Superior temporal gyrus (tissue), 1 donor: ENCODE results near the gene LGALS3.

Source experiments
- DNase-seq: peaks from one replicate; pipeline ENCODE4 v3.0.0-alpha.2; 2016; ENCODE audit errors: extremely low spot score

LGALS3 gene

GRCh38 chr14:55114720-55115119 lies 14.3 kb upstream of the LGALS3 start:
- no peak for DNase-seq

DNA sequence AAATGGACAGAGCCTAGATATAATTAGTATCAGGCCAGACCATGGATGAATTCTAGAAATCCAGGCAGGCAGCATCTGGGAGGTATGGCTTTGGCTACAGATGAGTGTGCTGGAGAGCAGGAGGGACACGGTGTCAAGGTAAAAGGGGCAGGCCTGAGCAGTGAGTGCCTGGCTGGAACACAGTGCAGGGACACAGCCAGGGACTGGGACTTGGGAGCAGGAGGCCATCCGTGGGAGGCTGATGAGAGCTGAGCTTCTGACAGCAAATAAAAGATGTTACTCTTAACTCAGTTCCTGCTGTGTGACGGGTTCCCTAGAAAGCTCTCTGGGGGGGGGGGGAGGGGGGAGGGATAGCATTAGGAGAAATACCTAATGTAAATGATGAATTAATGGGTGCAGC lies 13.6 kb upstream of the LGALS3 start:
- DNase-seq: no peak

DNA sequence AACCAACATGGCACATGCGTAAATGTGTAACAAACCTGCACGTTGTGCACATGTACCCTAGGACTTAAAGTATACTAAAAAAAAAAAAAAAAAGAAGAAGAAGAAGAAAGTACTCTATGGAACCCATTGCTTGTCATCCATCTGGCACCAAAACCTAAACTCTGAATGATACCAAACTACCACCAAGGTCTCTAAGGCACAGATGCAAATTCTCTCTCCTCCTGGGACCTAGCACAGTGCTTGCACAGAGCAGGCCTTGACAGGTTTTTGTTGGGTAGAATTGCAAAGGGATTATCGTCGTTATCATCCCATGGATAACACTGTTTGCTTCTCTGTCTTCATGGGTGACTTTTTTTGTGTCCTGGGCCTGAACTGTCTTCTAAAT lies 13.2 kb upstream of the LGALS3 start:
- DNase-seq: no peak

- no peak for DNase-seq
Measured at GRCh38 chr14:55116246-55117030, 12.6 kb upstream of the LGALS3 start.

GRCh38 chr14:55117803-55118441 lies 11.1 kb upstream of the LGALS3 start:
- no peak for DNase-seq

GRCh38 chr14:55118761-55119160 lies 10.3 kb upstream of the LGALS3 start:
- DNase-seq: no peak

GRCh38 chr14:55120571-55121495 lies 8.2 kb upstream of the LGALS3 start:
- DNase-seq: no peak

DNA sequence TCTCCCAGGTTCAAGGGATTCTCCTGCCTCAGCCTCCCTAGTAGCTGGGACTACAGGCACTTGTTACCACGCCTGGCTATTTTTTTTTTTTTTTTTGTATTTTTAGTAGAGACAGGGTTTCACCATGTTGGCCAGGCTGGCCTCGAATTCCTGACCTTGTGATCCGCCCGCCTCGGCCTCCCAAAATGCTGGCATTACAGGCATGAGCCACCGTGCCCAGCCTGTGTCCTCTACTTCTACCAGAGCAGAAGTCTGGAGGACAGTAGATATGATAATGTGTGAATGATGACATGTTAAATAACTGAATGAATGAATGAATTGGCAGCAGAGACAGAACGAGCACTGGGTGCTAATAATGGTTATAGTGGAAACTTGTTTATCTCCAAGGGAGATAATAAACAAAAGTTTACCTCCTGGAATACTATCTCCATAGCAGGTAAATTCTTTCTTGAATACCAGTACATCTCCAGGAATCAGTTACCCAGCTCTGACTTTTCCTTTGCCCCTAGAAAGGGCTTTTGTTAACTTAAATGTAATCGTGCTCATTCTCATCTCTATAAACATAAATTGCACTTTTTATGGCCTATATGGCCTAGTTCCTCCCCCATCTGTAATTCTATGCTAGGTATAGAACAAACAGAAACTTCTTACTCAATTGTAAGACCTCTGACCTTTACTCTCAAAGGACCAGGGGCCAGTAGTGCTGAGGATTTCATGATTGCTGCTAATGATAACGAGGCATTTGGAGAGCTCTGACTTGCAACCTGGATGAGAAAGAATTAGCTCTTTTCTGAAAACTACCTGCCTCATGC lies 7.2 kb upstream of the LGALS3 start:
- no peak for DNase-seq

DNA sequence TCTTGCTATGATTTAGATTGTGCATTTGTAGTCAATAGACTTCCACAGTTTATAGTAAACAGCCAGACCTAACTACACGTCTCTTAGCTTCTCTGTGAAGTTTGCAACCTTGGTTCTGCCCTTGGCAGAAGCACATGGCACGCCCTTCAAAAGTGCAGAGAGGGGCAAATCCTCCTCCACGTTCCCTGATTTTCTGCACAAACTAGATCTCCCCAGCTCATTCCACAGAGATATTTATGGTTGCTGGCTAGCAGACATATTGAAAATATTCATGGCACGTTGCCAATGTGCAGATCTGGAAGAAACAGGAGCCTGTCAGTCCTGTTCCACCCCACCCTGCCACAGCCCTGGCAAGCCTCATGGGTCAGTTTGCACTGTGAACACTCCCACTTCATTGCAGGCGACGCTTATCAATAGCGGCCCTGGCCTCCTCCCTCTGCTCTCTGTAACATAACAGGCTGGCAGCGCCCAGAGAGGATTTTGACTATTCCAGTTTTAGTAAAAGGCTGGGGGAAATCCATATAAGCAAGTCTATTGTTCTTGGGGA lies 6.5 kb upstream of the LGALS3 start:
- DNase-seq: no peak

DNA sequence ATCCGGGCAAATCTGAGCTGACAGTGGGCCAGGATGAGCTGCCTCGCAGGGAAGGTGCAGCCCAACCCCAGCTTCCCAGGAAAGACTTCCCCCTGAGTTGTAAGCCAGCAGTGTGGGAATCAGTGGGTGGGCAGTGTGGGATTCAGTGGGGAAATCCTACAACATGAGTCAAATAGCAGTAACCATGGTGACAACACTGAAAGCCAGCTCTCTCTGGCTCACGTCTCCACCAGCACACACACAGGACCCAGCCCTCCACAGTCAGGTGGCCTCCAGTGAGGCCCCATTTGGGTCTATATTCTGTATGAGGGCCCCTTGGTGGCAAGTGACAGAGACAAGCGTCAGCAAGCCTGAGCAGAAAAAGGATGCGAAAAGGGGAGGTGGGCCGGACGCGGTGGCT lies 6.0 kb upstream of the LGALS3 start:
- DNase-seq: no peak

GRCh38 chr14:55123852-55124639 lies 5.0 kb upstream of the LGALS3 start:
- no peak for DNase-seq

- DNase-seq: no peak
Measured at GRCh38 chr14:55124774-55125386, 4.2 kb upstream of the LGALS3 start.

- DNase-seq: no peak
Measured at GRCh38 chr14:55125403-55125802, 3.6 kb upstream of the LGALS3 start.

GRCh38 chr14:55126034-55126433 lies 3.0 kb upstream of the LGALS3 start:
- no peak for DNase-seq

GRCh38 chr14:55126932-55127459 lies 2.1 kb upstream of the LGALS3 start:
- no peak for DNase-seq

- DNase-seq: no peak
Measured at GRCh38 chr14:55127460-55127951, 1.5 kb upstream of the LGALS3 start.

GRCh38 chr14:55128386-55129085 lies 516 bp upstream of the LGALS3 start:
- DNase-seq: no peak

- no peak for DNase-seq
Measured at GRCh38 chr14:55129428-55130195, 560 bp downstream of the LGALS3 start.
